Activated naive CD8-positive, alpha-beta T cell treated with anti-CD3 and anti-CD28 coated beads for 36 hours (primary cell): ENCODE measurements around the gene GPC6. TPM values are rescaled to one million over a fixed set of nuclear protein-coding genes. Genes with fewer than 3 reads are reported as not detected.
"Not testable (repeated sequence)": the region's sequence is repeated elsewhere in the genome, so short reads cannot be mapped to it uniquely, and the experiment has no call there.

Experiments used
- DNase-seq: peaks from one replicate; pipeline ENCODE4 v3.0.0; 2021
- H3K27ac Mint-ChIP-seq: one replicate; pipeline ENCODE4 v1.8.0; 2022; ENCODE audit warnings: mild to moderate bottlenecking, moderate library complexity, mixed read lengths
- H3K27me3 Mint-ChIP-seq: one replicate; pipeline ENCODE4 v1.8.0; 2022; ENCODE audit warnings: mild to moderate bottlenecking, mixed read lengths
- H3K36me3 Mint-ChIP-seq: one replicate; pipeline ENCODE4 v1.8.0; 2021; ENCODE audit warnings: mild to moderate bottlenecking, mixed read lengths
- H3K4me1 Mint-ChIP-seq: one replicate; pipeline ENCODE4 v1.8.0; 2021; ENCODE audit warnings: mixed read lengths
- H3K4me3 Mint-ChIP-seq: one replicate; pipeline ENCODE4 v1.8.0; 2022; ENCODE audit warnings: mild to moderate bottlenecking, moderate library complexity, mixed read lengths
- H3K9me3 Mint-ChIP-seq: one replicate; pipeline ENCODE4 v1.8.0; 2022; ENCODE audit warnings: mixed read lengths
- total RNA-seq, 2 experiments: library from RNA; stranded (reverse); gene quantifications; one replicate each; pipeline ENCODE4 v1.2.3, GENCODE V29; 2021

The GPC6 gene
- total RNA-seq, 2 experiments from 2014 or later, result not detected

DNA sequence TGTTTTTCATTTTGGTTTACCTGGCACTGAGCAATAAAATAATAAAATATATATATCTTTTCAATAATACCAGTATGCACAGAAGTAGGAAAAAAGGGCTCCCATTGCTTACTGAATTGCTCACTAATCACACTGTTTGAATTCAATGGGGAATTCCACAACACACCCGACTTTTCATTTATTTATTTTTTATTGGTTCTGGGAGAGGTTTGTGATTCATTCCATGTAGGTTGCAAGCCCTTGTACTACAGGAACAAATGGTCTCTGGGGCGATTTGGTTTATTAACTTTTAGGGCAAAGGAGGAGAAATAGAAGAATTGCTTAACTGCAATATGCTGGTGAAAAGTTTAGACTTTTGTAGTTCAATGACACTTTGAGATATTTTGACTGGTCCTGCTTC, 1045.4 kb downstream of the GPC6 start:
- no peaks in the 10 kb centered on the region for H3K36me3 Mint-ChIP-seq
- peaks cover 6% of the 10 kb centered on the region for H3K4me1 Mint-ChIP-seq
- no peak overlapping the region for H3K27ac Mint-ChIP-seq
- DNase-seq, result no peak
- peaks cover 1% of the 10 kb centered on the region for H3K9me3 Mint-ChIP-seq
- no peaks in the 10 kb centered on the region for H3K27me3 Mint-ChIP-seq
- H3K4me3 Mint-ChIP-seq, result no peak overlapping the region

DNA sequence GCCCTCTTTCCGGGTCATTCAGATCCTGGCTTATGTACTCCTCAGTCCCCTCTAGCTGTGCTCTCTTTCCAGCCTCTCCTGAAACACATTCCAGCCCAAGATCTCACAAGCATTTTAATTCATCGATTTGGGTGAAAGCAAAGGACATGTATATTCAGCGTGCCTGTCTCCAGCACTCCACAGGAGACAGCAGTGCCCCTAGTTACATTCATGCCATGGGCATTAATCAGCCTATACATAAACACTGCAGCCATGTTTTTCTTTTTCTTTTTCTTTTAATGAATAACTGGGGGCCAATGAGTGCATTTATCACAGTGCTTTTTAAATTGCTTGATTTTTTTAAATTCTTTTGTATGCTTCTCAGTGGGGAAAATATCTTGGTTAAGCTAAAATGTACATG, 1053.7 kb downstream of the GPC6 start:
- no peak overlapping the region for H3K4me3 Mint-ChIP-seq
- no peak overlapping the region for H3K27ac Mint-ChIP-seq
- H3K27me3 Mint-ChIP-seq, result peaks cover 4% of the 10 kb centered on the region
- no peak for DNase-seq
- no peaks in the 10 kb centered on the region for H3K4me1 Mint-ChIP-seq
- H3K36me3 Mint-ChIP-seq, result peaks cover 3% of the 10 kb centered on the region
- peaks cover 6% of the 10 kb centered on the region for H3K9me3 Mint-ChIP-seq

DNA sequence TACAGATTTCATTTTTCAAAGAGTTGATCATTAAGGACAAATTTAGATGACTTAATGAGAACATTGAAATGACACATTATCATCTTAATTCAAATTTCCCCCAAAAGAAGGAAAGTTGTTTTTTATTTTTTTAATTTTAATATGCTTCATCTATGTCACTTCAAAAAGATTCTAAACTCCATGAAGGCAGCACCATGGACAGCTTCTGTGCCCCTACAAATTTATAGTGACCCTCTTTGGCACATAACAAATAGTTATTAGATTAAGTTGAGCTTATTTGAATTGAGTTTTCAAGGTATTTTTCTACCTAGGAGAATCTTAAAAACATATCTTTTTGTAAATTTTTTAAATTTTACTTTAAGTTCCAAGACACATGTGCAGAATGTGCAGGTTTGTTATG, 1054.2 kb downstream of the GPC6 start:
- Mint-ChIP-seq H3K36me3 (peaks cover 3% of the 10 kb centered on the region), H3K4me1 (no peaks in the 10 kb centered on the region), H3K27me3 (peaks cover 4% of the 10 kb centered on the region), H3K4me3 (no peak overlapping the region), H3K27ac (no peak overlapping the region), H3K9me3 (peaks cover 6% of the 10 kb centered on the region)
- no peak for DNase-seq

DNA sequence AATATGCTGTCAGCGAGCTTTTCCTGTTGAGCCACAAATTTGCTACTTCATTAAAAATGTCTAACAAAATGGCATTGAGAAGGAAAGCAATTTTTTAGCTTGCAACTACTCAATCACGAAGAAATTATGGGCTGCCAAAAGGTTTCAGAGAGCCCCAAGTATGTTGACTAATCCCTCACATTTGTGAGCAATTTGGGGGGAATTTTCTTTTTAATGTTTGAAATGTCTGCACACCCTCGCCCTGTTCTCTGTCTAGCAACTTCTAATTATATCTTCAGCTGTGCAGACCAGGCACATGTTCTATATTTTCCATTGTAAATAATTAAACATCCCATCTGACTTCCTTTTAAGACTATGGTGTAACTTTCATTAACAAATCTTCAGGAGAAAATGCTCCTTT, 1060.0 kb downstream of the GPC6 start:
- DNase-seq, result no peak
- H3K27ac Mint-ChIP-seq, result no peak overlapping the region
- H3K36me3 Mint-ChIP-seq, result no peaks in the 10 kb centered on the region
- no peaks in the 10 kb centered on the region for H3K9me3 Mint-ChIP-seq
- no peak overlapping the region for H3K4me3 Mint-ChIP-seq
- peaks cover 4% of the 10 kb centered on the region for H3K27me3 Mint-ChIP-seq
- no peaks in the 10 kb centered on the region for H3K4me1 Mint-ChIP-seq

DNA sequence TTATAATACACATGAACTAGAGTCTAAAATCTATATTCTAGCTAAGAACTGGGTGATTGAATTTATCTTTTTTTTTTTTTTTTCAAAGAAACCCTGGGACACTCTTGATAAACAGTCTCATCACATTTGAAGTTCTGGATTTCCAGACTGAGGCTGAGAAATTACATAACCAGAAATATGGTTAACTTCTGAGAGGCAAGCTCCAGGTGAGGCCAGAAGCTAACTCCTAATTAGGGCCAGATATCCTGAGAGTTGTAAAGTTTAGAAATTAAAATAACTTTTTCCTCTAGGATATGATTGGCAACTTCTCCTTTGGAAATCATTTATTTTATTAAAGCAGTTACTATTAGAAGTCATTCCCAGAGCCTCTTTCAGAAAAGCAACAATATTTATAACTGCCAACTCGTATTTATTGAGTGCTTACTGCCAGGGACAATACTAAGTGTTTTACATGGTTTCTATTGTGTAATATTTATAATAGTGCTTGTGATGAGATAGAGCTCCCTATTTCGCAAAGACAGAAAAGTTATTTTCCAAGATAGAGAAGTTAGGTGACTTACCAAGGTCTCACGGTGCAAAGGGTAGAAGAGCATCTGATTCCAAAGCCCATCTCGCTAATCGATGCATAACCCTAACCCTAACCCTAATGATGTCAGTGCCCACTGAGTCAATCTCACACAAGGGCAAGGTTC, 1065.2 kb downstream of the GPC6 start:
- Mint-ChIP-seq H3K36me3 (no peaks in the 10 kb centered on the region), H3K4me1 (peaks cover 5% of the 10 kb centered on the region), H3K27me3 (no peaks in the 10 kb centered on the region), H3K4me3 (no peak overlapping the region), H3K9me3 (no peaks in the 10 kb centered on the region), H3K27ac (no peak overlapping the region)
- no peak for DNase-seq

DNA sequence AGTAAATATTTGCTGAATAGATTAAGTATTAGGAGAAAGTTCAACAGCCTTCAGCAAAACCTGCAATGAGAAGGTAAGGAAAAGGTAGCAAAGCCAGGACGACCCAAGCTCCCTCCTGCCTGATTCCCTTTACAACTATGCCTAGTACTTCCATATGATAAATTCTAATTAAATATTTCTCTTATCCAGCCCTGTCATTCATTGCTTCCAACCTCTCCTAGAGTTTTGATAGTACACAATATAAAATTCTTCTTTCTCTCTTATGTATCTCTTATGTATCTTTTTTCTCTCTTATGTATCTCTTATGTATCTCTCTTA, 1065.7 kb downstream of the GPC6 start:
- Mint-ChIP-seq H3K27me3 (no peaks in the 10 kb centered on the region), H3K27ac (no peak overlapping the region), H3K36me3 (no peaks in the 10 kb centered on the region), H3K9me3 (no peaks in the 10 kb centered on the region), H3K4me3 (no peak overlapping the region), H3K4me1 (peaks cover 5% of the 10 kb centered on the region)
- no peak for DNase-seq

DNA sequence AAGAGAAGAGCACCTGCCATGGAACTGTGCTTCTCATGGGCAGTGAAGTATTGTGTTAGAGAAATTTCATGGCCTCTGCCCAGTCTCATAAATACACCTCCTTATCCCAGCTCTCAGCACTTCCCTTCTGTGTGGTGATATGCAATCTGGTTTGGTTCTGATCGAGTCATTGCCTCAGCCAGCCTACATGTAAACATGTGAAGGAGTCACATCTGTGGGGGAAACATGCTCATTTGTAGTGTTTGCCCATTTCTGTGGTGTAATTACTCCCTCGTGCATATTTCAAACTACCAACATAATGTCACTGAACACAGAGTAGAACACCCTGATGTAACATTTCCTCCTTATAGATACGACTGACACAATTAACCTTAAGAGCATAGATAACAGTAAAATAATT, 1069.9 kb downstream of the GPC6 start:
- peaks cover 5% of the 10 kb centered on the region for H3K4me1 Mint-ChIP-seq
- no peaks in the 10 kb centered on the region for H3K36me3 Mint-ChIP-seq
- no peak for DNase-seq
- no peaks in the 10 kb centered on the region for H3K9me3 Mint-ChIP-seq
- no peak overlapping the region for H3K4me3 Mint-ChIP-seq
- no peak overlapping the region for H3K27ac Mint-ChIP-seq
- H3K27me3 Mint-ChIP-seq, result no peaks in the 10 kb centered on the region

DNA sequence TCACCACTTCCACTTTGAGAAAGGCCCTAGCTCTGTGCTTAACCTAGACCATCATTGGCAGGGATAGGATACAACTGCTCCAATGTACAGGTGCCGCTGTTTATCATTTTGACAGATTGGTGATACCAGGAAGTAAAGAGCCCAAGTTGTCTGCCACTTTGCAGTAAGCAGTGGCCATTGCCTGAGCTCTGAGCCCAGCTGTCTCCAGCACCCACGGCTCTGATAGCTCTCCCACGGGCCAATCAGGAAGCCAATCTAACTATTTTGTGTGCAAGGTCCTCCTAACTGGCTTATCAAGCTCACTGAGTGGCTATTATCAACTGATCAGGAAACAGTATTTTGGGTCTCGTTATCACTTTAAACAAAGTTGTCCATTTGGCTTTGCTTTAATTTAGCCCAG, 1071.7 kb downstream of the GPC6 start:
- peaks cover 2% of the 10 kb centered on the region for H3K36me3 Mint-ChIP-seq
- no peak overlapping the region for H3K27ac Mint-ChIP-seq
- H3K4me1 Mint-ChIP-seq, result peaks cover 5% of the 10 kb centered on the region
- no peak for DNase-seq
- H3K9me3 Mint-ChIP-seq, result no peaks in the 10 kb centered on the region
- no peak overlapping the region for H3K4me3 Mint-ChIP-seq
- H3K27me3 Mint-ChIP-seq, result no peaks in the 10 kb centered on the region

DNA sequence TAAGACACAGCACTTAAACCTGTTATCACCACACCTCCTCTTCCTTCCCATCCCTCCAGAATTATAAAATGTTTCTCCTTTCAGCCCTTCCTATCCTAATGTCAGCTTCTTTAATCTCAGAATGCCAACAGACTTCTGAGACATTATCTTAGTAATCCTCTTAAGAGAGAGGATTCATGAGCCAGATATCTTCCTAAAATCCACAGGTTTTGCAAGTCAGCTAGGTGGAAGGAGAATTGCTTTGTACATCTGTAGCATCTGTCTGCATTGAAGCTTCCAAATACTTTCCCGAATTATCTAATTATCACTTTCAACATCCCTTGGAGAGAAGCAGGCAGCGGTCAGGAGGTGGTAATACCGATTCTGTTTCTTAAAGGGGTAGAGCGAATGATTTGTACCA, 1073.8 kb downstream of the GPC6 start:
- no peak overlapping the region for H3K27ac Mint-ChIP-seq

DNA sequence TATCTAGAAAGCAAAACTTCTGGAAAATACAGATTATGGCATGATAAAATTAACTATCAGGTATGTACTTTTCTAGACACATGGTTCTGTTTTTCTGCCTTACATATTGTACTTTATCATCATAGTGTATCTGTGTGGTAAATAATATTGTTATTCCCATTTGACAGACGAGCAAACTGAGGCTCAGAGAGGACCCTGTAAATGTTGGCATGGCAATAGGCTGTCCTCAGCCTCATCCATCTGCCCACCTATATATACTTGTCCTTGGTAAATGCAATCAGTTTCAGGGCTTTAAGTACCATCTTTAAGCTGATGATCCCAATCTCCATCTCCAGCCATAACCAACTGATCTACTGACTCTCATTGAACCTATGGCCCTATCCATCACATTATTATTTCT, 1074.9 kb downstream of the GPC6 start:
- Mint-ChIP-seq H3K9me3 (no peaks in the 10 kb centered on the region), H3K27me3 (no peaks in the 10 kb centered on the region), H3K4me1 (peaks cover 1% of the 10 kb centered on the region), H3K36me3 (peaks cover 2% of the 10 kb centered on the region), H3K4me3 (no peak overlapping the region), H3K27ac (no peak overlapping the region)
- no peak for DNase-seq

More for the DNA sequence above, 1073.8 kb downstream of the GPC6 start:
- DNase-seq, result no peak
- Mint-ChIP-seq H3K27me3 (no peaks in the 10 kb centered on the region), H3K9me3 (no peaks in the 10 kb centered on the region), H3K36me3 (peaks cover 2% of the 10 kb centered on the region), H3K4me3 (no peak overlapping the region), H3K4me1 (peaks cover 6% of the 10 kb centered on the region)

DNA sequence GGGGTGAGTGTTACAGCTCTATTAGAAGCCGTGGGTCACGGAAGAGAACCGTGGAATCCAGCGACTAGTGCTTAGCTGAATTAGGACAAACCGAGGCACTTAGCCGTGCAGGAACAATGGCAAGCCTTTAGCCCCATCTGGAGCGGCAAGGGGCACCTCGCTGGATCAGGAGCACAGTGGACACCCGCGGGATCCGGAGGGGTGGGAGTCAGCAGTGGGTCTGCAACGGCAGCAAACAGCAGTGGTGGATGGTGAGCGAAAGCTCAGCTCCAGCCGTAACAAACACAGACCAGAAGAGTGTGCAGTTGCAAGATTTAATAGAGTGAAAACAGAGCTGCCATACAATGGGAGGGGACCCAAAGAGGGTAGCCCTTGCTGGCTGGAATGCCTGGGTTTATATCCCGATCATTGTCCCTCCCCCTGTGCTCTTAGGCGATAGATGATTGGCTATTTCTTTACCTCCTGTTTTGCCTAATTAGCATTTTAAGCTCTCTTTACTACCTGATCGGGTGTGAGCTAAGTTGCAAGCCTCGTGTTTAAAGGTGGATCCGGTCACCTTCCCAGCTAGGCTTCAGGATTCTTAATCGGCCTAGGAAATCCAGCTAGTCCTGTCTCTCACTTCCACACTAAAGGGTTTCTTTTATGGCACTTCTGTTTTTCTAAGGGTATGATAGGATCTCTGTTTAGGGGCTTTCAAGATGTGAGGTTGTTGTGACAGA, 1076.4 kb downstream of the GPC6 start:
- H3K4me1 Mint-ChIP-seq, H3K36me3 Mint-ChIP-seq, H3K4me3 Mint-ChIP-seq, H3K27ac Mint-ChIP-seq, DNase-seq, H3K27me3 Mint-ChIP-seq, H3K9me3 Mint-ChIP-seq: not testable (repeated sequence)

DNA sequence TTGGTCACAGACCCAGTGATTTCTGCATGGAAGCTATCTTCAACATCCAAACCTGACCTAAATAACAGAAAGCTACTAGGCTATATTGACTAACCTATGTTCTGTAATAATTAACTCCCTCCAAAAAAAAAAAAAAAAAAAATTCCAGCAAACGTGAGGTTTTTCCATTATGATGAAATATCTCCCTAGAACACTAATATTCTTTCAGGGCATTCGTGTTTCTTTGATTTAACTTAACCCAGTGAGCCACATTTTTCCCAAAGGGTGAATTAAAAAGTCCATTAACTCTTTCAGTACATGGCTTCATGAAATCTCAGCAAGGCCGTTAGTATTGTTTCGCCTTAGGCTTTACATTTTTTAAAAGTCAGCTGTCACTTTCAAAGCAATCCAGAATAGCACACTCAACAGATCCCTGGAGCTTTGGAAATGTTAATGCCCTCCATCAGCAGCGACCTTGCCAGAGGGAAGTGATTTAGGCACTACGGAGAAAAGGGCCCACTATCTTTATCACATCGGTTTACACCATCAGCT, 1077.1 kb downstream of the GPC6 start:
- Mint-ChIP-seq H3K4me3 (no peak overlapping the region), H3K27ac (no peak overlapping the region), H3K4me1 (peaks cover 1% of the 10 kb centered on the region), H3K9me3 (no peaks in the 10 kb centered on the region), H3K27me3 (no peaks in the 10 kb centered on the region), H3K36me3 (peaks cover 2% of the 10 kb centered on the region)
- DNase-seq, result no peak

DNA sequence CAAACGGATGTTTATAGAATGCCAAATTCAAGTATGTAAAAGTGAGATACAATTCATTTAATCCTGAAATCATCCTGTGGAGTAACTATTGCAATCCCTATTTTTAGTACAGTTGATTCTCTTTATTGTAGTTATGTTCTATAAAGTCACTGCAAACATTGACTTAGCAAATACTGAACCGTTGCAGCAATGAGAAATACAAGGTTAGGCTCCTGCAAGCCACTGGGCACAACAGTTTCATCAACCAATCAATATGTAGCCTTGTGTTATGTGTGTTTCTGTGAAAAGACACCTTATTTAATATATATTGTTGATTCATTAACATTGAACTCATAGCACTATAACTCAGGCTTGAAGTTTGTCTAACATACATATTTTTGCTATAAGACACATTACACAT, 1078.4 kb downstream of the GPC6 start:
- DNase-seq, result no peak
- Mint-ChIP-seq H3K9me3 (no peaks in the 10 kb centered on the region), H3K27me3 (no peaks in the 10 kb centered on the region), H3K36me3 (peaks cover 2% of the 10 kb centered on the region), H3K4me1 (peaks cover 1% of the 10 kb centered on the region), H3K4me3 (no peak overlapping the region), H3K27ac (no peak overlapping the region)

DNA sequence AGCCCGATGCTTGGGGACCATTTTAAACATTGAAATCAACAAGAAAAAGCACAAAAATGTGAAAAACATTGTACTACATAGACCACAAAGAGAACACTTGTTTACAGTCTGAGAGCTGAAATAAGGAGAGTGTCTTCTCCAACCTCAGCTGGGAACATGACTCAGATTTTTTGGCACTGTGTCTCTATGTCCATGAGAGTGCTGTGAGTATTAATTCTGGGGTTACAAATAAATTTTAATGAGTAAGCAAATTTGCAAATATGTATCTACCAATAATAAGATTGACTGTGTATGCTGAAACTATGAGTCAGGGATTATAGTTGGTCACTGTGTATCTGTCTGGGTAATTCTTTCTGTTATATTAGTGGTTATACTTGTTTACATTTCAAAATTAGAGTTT, 1078.9 kb downstream of the GPC6 start:
- Mint-ChIP-seq H3K27me3 (no peaks in the 10 kb centered on the region), H3K36me3 (peaks cover 2% of the 10 kb centered on the region), H3K27ac (no peak overlapping the region), H3K4me3 (no peak overlapping the region), H3K4me1 (peaks cover 1% of the 10 kb centered on the region), H3K9me3 (no peaks in the 10 kb centered on the region)
- DNase-seq, result no peak

DNA sequence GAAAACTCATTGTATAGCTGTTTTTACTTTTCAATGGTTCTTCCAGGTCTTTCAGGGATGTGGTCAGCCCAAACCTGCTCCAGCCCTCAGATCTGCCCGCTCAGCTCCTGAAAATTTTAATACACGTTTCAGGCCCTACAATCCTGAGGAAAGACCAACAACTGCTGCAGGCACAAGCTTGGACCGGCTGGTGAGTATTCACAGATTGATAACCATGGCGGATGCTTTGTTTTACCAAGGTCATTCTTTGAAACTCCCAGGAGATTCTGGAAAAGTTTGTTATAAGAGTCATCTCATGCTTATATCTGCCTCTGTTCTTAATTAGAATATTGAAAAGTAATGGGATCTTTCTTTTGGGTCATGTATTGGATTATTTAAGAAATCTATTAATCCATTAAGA, 1079.3 kb downstream of the GPC6 start:
- H3K9me3 Mint-ChIP-seq, result no peaks in the 10 kb centered on the region
- no peak overlapping the region for H3K27ac Mint-ChIP-seq
- no peak for DNase-seq
- peaks cover 1% of the 10 kb centered on the region for H3K4me1 Mint-ChIP-seq
- H3K27me3 Mint-ChIP-seq, result no peaks in the 10 kb centered on the region
- H3K36me3 Mint-ChIP-seq, result peaks cover 2% of the 10 kb centered on the region
- no peak overlapping the region for H3K4me3 Mint-ChIP-seq

DNA sequence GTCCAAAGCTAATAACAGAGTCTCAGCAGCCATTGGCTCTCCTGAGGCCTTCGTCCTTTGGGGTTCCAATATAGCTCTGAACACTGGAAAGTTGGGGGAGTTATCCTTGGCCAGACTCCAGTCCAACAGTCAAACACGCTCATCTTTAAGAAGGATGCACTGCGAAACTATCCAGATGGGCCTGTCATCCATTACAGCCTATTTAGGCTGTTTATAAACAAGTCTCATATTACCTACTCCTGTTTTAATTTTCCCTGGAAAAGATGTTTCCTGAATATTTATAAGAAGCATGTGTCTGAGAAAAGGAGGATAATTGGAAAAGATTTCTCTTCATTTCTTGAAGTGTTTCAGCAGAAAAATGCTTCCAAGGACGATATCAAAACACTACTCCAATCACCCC, 1082.2 kb downstream of the GPC6 start:
- Mint-ChIP-seq H3K36me3 (no peaks in the 10 kb centered on the region), H3K4me3 (no peak overlapping the region), H3K27me3 (no peaks in the 10 kb centered on the region)

More for the DNA sequence above, 1082.2 kb downstream of the GPC6 start:
- DNase-seq, result no peak
- Mint-ChIP-seq H3K27ac (no peak overlapping the region), H3K4me1 (peaks cover 4% of the 10 kb centered on the region), H3K9me3 (no peaks in the 10 kb centered on the region)
